Brain microvascular endothelial cell (primary cell): Measurements from ENCODE around the gene CREB1.
A peak's percentile ranks its signal among the peaks of the same experiment; 100 is the strongest.

Experiments
- DNase-seq: peaks from one replicate; pipeline ENCODE4 v3.0.0-alpha.2; 2020
- H3K27ac ChIP-seq: fragments of 250-450 bp; sonication (Bioruptor Pico); 2 replicates; pipeline ENCODE4 v1.5.1; 2020; ENCODE audit warnings: mild to moderate bottlenecking, moderate library complexity
- H3K27me3 ChIP-seq: fragments of 250-450 bp; sonication (Bioruptor Pico); replicated peaks from 2 replicates; pipeline ENCODE4 v1.5.1; 2020; ENCODE audit warnings: mild to moderate bottlenecking
- H3K36me3 ChIP-seq: fragments of 250-450 bp; sonication (Bioruptor Pico); replicated peaks from 2 replicates; pipeline ENCODE4 v1.5.1; 2020; ENCODE audit warnings: mild to moderate bottlenecking
- H3K4me3 ChIP-seq: 2 replicates; pipeline ENCODE4 v1.5.1; 2011; ENCODE audit warnings: low read depth, mild to moderate bottlenecking, control low read depth, low read length, moderate library complexity
- CTCF ChIP-seq: IDR thresholded peaks from 2 replicates; pipeline ENCODE4 v1.5.1; 2011; ENCODE audit warnings: low read depth, mild to moderate bottlenecking, moderate library complexity, low read length, control low read depth, inconsistent platforms; ENCODE audit errors: missing control alignments
- in situ Hi-C: cut with HindIII; loops from 2 replicates; pipeline ENCODE4 v1.10.0; 2017; ENCODE audit warnings: low sequenced_read_pairs, low pct_ligation_motif_present

The CREB1 gene

GRCh38 chr2:207621501-207622039 lies 91.8 kb downstream of the CREB1 start:
- no peaks in the 10 kb centered on the region for H3K27me3 ChIP-seq
- no peak overlapping the region for H3K4me3 ChIP-seq
- in situ Hi-C loops, result no loop called here
- no peak for DNase-seq
- peaks cover 2% of the 10 kb centered on the region for H3K36me3 ChIP-seq
- H3K27ac ChIP-seq, result no peak overlapping the region
- TF ChIP-seq CTCF, result no peak

GRCh38 chr2:207624185-207625013 lies 94.6 kb downstream of the CREB1 start:
- no peaks in the 10 kb centered on the region for H3K36me3 ChIP-seq
- TF ChIP-seq CTCF, result no peak
- H3K27ac ChIP-seq, result peak overlapping the region; percentile 77
- in situ Hi-C loops, result no loop called here
- peak overlapping the region; percentile 83 for H3K4me3 ChIP-seq
- H3K27me3 ChIP-seq, result no peaks in the 10 kb centered on the region
- DNase-seq, result peak; percentile 67

- peak within 1 kb of the TSS; percentile 83 for H3K4me3 ChIP-seq
- DNase-seq, result peak; percentile 63
- H3K27ac ChIP-seq, result peak within 1 kb of the TSS; percentile 77
- TF ChIP-seq CTCF, result peak; percentile 60
- H3K27me3 ChIP-seq, result no peaks in the 10 kb centered on the region
- H3K36me3 ChIP-seq, result no peaks in the 10 kb centered on the region
- in situ Hi-C loops, result no loop called here
Measured at GRCh38 chr2:207625014-207625907, 95.5 kb downstream of the CREB1 start, which contains the start of gene METTL21A. Gene METTL21A (minus strand): TSS chr2:207625394. CDS start chr2:207624375, 1,019 bp downstream.

GRCh38 chr2:207629553-207629952 lies 99.8 kb downstream of the CREB1 start:
- H3K27ac ChIP-seq, result no peak overlapping the region
- TF ChIP-seq CTCF, result no peak
- no peak for DNase-seq
- no peaks in the 10 kb centered on the region for H3K27me3 ChIP-seq
- H3K36me3 ChIP-seq, result no peaks in the 10 kb centered on the region
- in situ Hi-C loops, result no loop called here
- H3K4me3 ChIP-seq, result no peak overlapping the region

- H3K27ac ChIP-seq, result no peak overlapping the region
- no peak for DNase-seq
- no peak overlapping the region for H3K4me3 ChIP-seq
- TF ChIP-seq CTCF, result no peak
- H3K36me3 ChIP-seq, result no peaks in the 10 kb centered on the region
- no peaks in the 10 kb centered on the region for H3K27me3 ChIP-seq
- in situ Hi-C loops, result no loop called here
Measured at GRCh38 chr2:207630491-207630890, 100.7 kb downstream of the CREB1 start.
